LNCaP clone FGC (cell line): ENCODE results near the gene GPD2.

Experiments
- DNase-seq: peaks from one replicate; pipeline ENCODE4 v3.0.0-alpha.2; 2011; ENCODE audit warnings: low read depth
- H3K4me3 ChIP-seq: 2 replicates; pipeline ENCODE4 v1.5.1; 2011; ENCODE audit warnings: mild to moderate bottlenecking, low read depth, low read length, control low read depth
- CTCF ChIP-seq: IDR thresholded peaks from 2 replicates; pipeline ENCODE4 v1.5.1; 2012; ENCODE audit warnings: mild to moderate bottlenecking; ENCODE audit not compliant: control insufficient read depth, insufficient read depth; ENCODE audit errors: extremely low read depth

The GPD2 gene

DNA sequence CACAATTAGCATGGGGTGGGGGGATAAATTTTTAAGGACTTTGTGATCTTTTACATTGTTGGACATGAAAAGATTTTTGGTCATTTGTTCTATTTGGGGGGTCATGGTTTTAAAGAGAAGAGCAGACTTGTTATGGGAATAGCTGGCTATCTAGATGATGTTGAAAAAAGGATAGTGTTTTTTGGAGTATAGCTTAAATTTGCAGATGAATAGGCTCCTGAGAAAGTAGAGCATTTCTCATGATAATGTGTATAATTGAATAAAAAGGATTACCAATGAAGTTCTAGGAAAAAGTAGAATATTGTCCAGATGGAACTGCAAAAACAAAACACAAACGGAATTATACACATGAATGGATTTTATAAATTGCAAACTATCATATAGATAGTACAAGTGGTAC, 186.3 kb downstream of the GPD2 start:
- TF ChIP-seq CTCF = no peak
- H3K4me3 ChIP-seq = no peak overlapping the region
- DNase-seq = no peak

- no peak overlapping the region for H3K4me3 ChIP-seq
- no peak for DNase-seq
- TF ChIP-seq CTCF = no peak
These were observed 189.4 kb downstream of the GPD2 start for GRCh38 chr2:156625360-156626170.

- no peak overlapping the region for H3K4me3 ChIP-seq
- no peak for DNase-seq
- TF ChIP-seq CTCF = no peak
These were observed 190.8 kb downstream of the GPD2 start for GRCh38 chr2:156626931-156627330.

- no peak for TF ChIP-seq CTCF
- H3K4me3 ChIP-seq = no peak overlapping the region
- no peak for DNase-seq
These were observed 194.6 kb downstream of the GPD2 start for GRCh38 chr2:156630579-156631337.

GRCh38 chr2:156635646-156636045, 199.5 kb downstream of the GPD2 start:
- no peak for TF ChIP-seq CTCF
- no peak for DNase-seq
- no peak overlapping the region for H3K4me3 ChIP-seq
